ENCODE data around the gene PGAP6.

Gene PGAP6

DNA sequence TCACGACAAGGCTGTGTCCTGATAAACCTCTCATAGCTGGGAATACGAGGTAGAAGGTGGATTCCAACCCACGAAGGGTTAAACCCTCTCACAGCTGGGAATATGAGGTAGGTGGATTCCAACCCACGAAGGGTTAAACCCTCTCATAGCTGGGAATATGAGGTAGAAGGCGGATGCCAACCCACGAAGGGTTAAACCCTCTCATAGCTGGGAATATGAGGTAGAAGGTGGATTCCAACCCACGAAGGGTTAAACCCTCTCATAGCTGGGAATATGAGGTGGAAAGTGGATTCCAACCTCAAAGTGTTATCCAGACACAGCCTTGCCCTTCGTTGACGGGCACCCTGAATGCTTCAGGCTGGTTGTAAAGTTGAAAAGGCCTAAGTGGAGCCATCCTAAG lies 60.2 kb downstream of the PGAP6 start:
- DNase-seq, result no peak

Data from activated effector memory CD4-positive, alpha-beta T cell treated with Interleukin-2 at 50 U/mL for 16 hours (primary cell).